ENCODE results near the gene POLA1. TPM values are rescaled to one million over a fixed set of nuclear protein-coding genes. Genes with fewer than 3 reads are reported as not detected.

The POLA1 gene
- total RNA-seq, 1 donor = 7.8 TPM

Other genes with a start within 250 kb of the POLA1 start
- 21.0 TPM for gene PDK3, start 228.6 kb upstream of the POLA1 start, total RNA-seq
- gene PCYT1B, start 46.6 kb upstream of the POLA1 start, total RNA-seq = 3.7 TPM

Measured in mononuclear cell (primary cell).